ENCODE results near the gene PHLPP1. TPM values are rescaled to one million over a fixed set of nuclear protein-coding genes. Genes with fewer than 3 reads are reported as not detected.

PHLPP1 gene
- total and polyA plus RNA-seq, 2 of the 13 experiments (the other 11 are each of a cell fraction or from before 2014, with no cell fraction given) = 9.8 to 18.5 TPM

GRCh38 chr18:62933261-62933887, 218.0 kb downstream of the PHLPP1 start (continued):
- TF ChIP-seq REST (IDR thresholded peaks at IDR 0.05; ENCODE audit: borderline replicate concordance in 1 of 2, low read depth in 1 of 2, low read length in 2 of 2) (no peak), ZNF326 (CRISPR knock-in tag; IDR thresholded peaks at IDR 0.05; ENCODE audit: borderline replicate concordance) (no peak), MAFK (conservative IDR thresholded peaks at IDR 0.05 in 1 of 2, IDR thresholded peaks at IDR 0.05 in 1 of 2; ENCODE audit: low read length in 2 of 2) (no peak), ZNF354B (CRISPR knock-in tag; IDR thresholded peaks at IDR 0.05) (no peak), ZHX2 (IDR thresholded peaks at IDR 0.05; ENCODE audit: low read depth) (no peak), ZHX2 (CRISPR knock-in tag; IDR thresholded peaks at IDR 0.05; ENCODE audit: borderline replicate concordance) (no peak), NFRKB (IDR thresholded peaks at IDR 0.05) (no peak), NFE2 (CRISPR knock-in tag; IDR thresholded peaks at IDR 0.05) (no peak), ARNT2 (CRISPR knock-in tag; IDR thresholded peaks at IDR 0.05; ENCODE audit: low read depth) (no peak), ZNF558 (CRISPR knock-in tag; IDR thresholded peaks at IDR 0.05; ENCODE audit: borderline replicate concordance) (no peak), CBX1 (IDR thresholded peaks at IDR 0.05; ENCODE audit: low read depth) (no peak), HMG20A (CRISPR knock-in tag; IDR thresholded peaks at IDR 0.05; ENCODE audit: borderline replicate concordance) (peak; percentile 29; the same call in 1 of the 2 replicates), HNF4A (CRISPR knock-in tag; IDR thresholded peaks at IDR 0.05) (0 out of 2 replicates have a peak, but pooled peaks have one; percentile 7), ZNF567 (CRISPR knock-in tag; IDR thresholded peaks at IDR 0.05; ENCODE audit: borderline replicate concordance) (no peak), SALL2 (CRISPR knock-in tag; IDR thresholded peaks at IDR 0.05) (no peak), MATR3 (CRISPR knock-in tag; IDR thresholded peaks at IDR 0.05) (no peak)
- TF ChIP-seq, protein P1, sequence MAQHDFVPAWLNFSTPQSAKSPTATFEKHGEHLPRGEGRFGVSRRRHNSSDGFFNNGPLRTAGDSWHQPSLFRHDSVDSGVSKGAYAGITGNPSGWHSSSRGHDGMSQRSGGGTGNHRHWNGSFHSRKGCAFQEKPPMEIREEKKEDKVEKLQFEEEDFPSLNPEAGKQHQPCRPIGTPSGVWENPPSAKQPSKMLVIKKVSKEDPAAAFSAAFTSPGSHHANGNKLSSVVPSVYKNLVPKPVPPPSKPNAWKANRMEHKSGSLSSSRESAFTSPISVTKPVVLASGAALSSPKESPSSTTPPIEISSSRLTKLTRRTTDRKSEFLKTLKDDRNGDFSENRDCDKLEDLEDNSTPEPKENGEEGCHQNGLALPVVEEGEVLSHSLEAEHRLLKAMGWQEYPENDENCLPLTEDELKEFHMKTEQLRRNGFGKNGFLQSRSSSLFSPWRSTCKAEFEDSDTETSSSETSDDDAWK (CRISPR knock-in tag; IDR thresholded peaks at IDR 0.05) = no peak
